Stomach (tissue), 9 donors: ENCODE data around the gene FLVCR2. TPM values are rescaled to one million over a fixed set of nuclear protein-coding genes. Genes with fewer than 3 reads are reported as not detected.
"Not testable (repeated sequence)": the region's sequence is repeated elsewhere in the genome, so short reads cannot be mapped to it uniquely, and the experiment has no call there.

Experiments used
- DNase-seq, 2 donors: peaks; one replicate each; pipeline versions ENCODE4 v3.0.0 to v3.0.0-alpha.2; 2013 to 2019
- H3K27ac ChIP-seq, 5 donors: fragments of 200-600 bp in 4 of 5; sonication (generic) in 4 of 5; one replicate each; pipeline ENCODE4 v1.5.1; 2013 to 2019; ENCODE audit warnings: mild to moderate bottlenecking in 1 of 5, moderate library complexity in 1 of 5
- H3K27me3 ChIP-seq, 3 donors: fragments of 200-600 bp; sonication (generic); one replicate each; pipeline ENCODE4 v1.5.1; 2017 to 2019; ENCODE audit warnings: mixed run types in 1 of 3
- H3K36me3 ChIP-seq, 4 donors: fragments of 200-600 bp; sonication (generic); 1 replicate in 3 of 4; 2 replicates in 1 of 4; pipeline ENCODE4 v1.5.1; 2016 to 2019
- H3K4me1 ChIP-seq, 4 donors: fragments of 200-600 bp; sonication (generic); one replicate each; pipeline ENCODE4 v1.5.1; 2016 to 2019
- H3K4me3 ChIP-seq, 4 donors: fragments of 200-600 bp; sonication (generic) in 3 of 4; one replicate each; pipeline ENCODE4 v1.5.1; 2016 to 2019; ENCODE audit warnings: mild to moderate bottlenecking in 1 of 4
- H3K9me3 ChIP-seq, 4 donors: fragments of 200-600 bp; sonication (generic); one replicate each; pipeline ENCODE4 v1.5.1; 2016 to 2019
- CTCF ChIP-seq, 7 experiments: fragments of 450-650 bp in 4 of 7; fragments of 200-600 bp in 3 of 7; sonication (generic) in 3 of 7; IDR thresholded peaks; one replicate each; pipeline ENCODE4 v1.5.1; 2016 to 2019; ENCODE audit warnings: antibody characterized with exemption in 7 of 7, control low read depth in 2 of 7, mild to moderate bottlenecking in 1 of 7
- EP300 ChIP-seq: sonication (generic); formaldehyde crosslinking; IDR thresholded peaks from one replicate; pipeline ENCODE4 v1.6.1; 2017; ENCODE audit warnings: antibody characterized with exemption
- POLR2A ChIP-seq, 4 donors: fragments of 450-650 bp; IDR thresholded peaks; one replicate each; pipeline ENCODE4 v1.6.1; 2016; ENCODE audit warnings: antibody characterized with exemption in 4 of 4, control low read depth in 2 of 4, mild to moderate bottlenecking in 1 of 4, moderate library complexity in 1 of 4
- POLR2AphosphoS5 ChIP-seq, 3 donors: sonication (generic); formaldehyde crosslinking; IDR thresholded peaks; one replicate each; pipeline ENCODE4 v1.6.1; 2016; ENCODE audit warnings: antibody characterized with exemption in 3 of 3
- WGBS, 5 donors: extraction: QIAGEN DNeasy Blood & Tissue Kit in 3 of 5; methylation state at CpG; one replicate each; pipeline versions ENCODE4 v1.1.5 to v1.1.7; 2013 to 2018; 5-methylcytosine and 5-hydroxymethylcytosine counted together
- intact Hi-C: fragments of 100-400 bp; cut with DNase I; formaldehyde crosslinking; loops from one replicate; pipeline ENCODE4 v1.15.1; 2023; ENCODE audit warnings: low total_unique reads
- polyA plus RNA-seq, 3 donors: library from polyadenylated mRNA; stranded (reverse); fragments of 200-250 nt; gene quantifications; one replicate each; pipeline ENCODE4 v1.2.3, GENCODE V29; 2013
- total RNA-seq, 5 donors: library from RNA; depleted of rRNA; stranded (reverse); fragments of >200 nt; gene quantifications; one replicate each; pipeline versions ENCODE4 v1.1.0 to v1.2.3, GENCODE V29; 2014 to 2016
- donor health status: healthy with polysubstance abuse.
- donor health status: Bipolar disorder and iron deficiency.
- donor health status: healthy.

The FLVCR2 gene
- total and polyA plus RNA-seq, 8 donors: 0.15 to 10.7 (median 0.95) TPM; not detected in 1

- no peak overlapping the region for H3K27ac ChIP-seq
- H3K4me3 ChIP-seq: no peak overlapping the region
- H3K9me3 ChIP-seq: no peaks in the 10 kb centered on the region
- H3K4me1 ChIP-seq: no peaks in the 10 kb centered on the region
- peaks cover 0 to 5% (median 4%) of the 10 kb centered on the region in 3 donors for H3K27me3 ChIP-seq
- TF ChIP-seq POLR2A (IDR thresholded peaks at IDR 0.05): no peak
- no peak for TF ChIP-seq EP300
- TF ChIP-seq POLR2AphosphoS5 (IDR thresholded peaks at IDR 0.05): no peak
- TF ChIP-seq CTCF (IDR thresholded peaks at IDR 0.05): no peak
- 93 to 100% (median 96%) methylated on average over 1 of the region's 1 CpG for WGBS, 5 donors
- H3K36me3 ChIP-seq: no peaks in the 10 kb centered on the region
- DNase-seq: no peak
- intact Hi-C loops: no loop called here
These were observed 13.0 kb downstream of the FLVCR2 start for GRCh38 chr14:75591331-75591946.

- TF ChIP-seq POLR2AphosphoS5 (IDR thresholded peaks at IDR 0.05): no peak
- no peak for TF ChIP-seq EP300
- no peak for TF ChIP-seq POLR2A (IDR thresholded peaks at IDR 0.05)
- no peak for TF ChIP-seq CTCF (IDR thresholded peaks at IDR 0.05)
- intact Hi-C loops: no loop called here
These were observed 13.7 kb downstream of the FLVCR2 start for GRCh38 chr14:75591987-75592575.

GRCh38 chr14:75595226-75595625, 16.8 kb downstream of the FLVCR2 start:
- Histone ChIP-seq H3K36me3 (no peaks in the 10 kb centered on the region), H3K9me3 (no peaks in the 10 kb centered on the region), H3K4me3 (no peak overlapping the region), H3K4me1 (no peaks in the 10 kb centered on the region), H3K27ac (no peak overlapping the region), H3K27me3 (peaks cover 0 to 9% (median 5%) of the 10 kb centered on the region in 3 donors)
- WGBS, 5 donors: 89 to 98% (median 91%) methylated on average over 3 of the region's 3 CpGs
- intact Hi-C loops: no loop called here
- TF ChIP-seq POLR2A (IDR thresholded peaks at IDR 0.05) (no peak), EP300 (no peak), CTCF (IDR thresholded peaks at IDR 0.05) (no peak), POLR2AphosphoS5 (IDR thresholded peaks at IDR 0.05) (no peak)
- DNase-seq: no peak

More at GRCh38 chr14:75591987-75592575, 13.7 kb downstream of the FLVCR2 start:
- H3K4me1 ChIP-seq: no peaks in the 10 kb centered on the region
- H3K27me3 ChIP-seq: peaks cover 0 to 5% (median 4%) of the 10 kb centered on the region in 3 donors
- no peak for DNase-seq
- H3K9me3 ChIP-seq: no peaks in the 10 kb centered on the region
- H3K27ac ChIP-seq: no peak overlapping the region
- no peak overlapping the region for H3K4me3 ChIP-seq
- H3K36me3 ChIP-seq: no peaks in the 10 kb centered on the region

- 67 to 85% (median 78%) methylated on average over 3 of the region's 3 CpGs for WGBS, 5 donors
- TF ChIP-seq POLR2A (IDR thresholded peaks at IDR 0.05) (no peak), CTCF (IDR thresholded peaks at IDR 0.05) (no peak), EP300 (no peak), POLR2AphosphoS5 (IDR thresholded peaks at IDR 0.05) (no peak)
- DNase-seq: no peak
- Histone ChIP-seq H3K27ac (no peak overlapping the region), H3K4me1 (no peaks in the 10 kb centered on the region), H3K27me3 (peaks cover 0 to 5% (median 2%) of the 10 kb centered on the region in 3 donors), H3K36me3 (no peaks in the 10 kb centered on the region), H3K4me3 (no peak overlapping the region), H3K9me3 (no peaks in the 10 kb centered on the region)
- intact Hi-C loops: no loop called here
These were observed 18.7 kb downstream of the FLVCR2 start for GRCh38 chr14:75597149-75597548.

GRCh38 chr14:75600100-75600499, 21.7 kb downstream of the FLVCR2 start:
- DNase-seq, H3K4me1 ChIP-seq, H3K27me3 ChIP-seq, H3K36me3 ChIP-seq, intact Hi-C loops, H3K9me3 ChIP-seq, H3K4me3 ChIP-seq, H3K27ac ChIP-seq: not testable (repeated sequence)
- 81 to 94% (median 91%) methylated on average over 1 of the region's 1 CpG for WGBS, 5 donors

- H3K4me1 ChIP-seq, H3K4me3 ChIP-seq, H3K36me3 ChIP-seq, H3K27ac ChIP-seq, DNase-seq, H3K9me3 ChIP-seq, intact Hi-C loops: not testable (repeated sequence)
- WGBS, 5 donors: 74 to 92% (median 86%) methylated on average over 6 of the region's 6 CpGs
- peaks cover 0 to 14% (median 0%) of the 10 kb centered on the region in 3 donors for H3K27me3 ChIP-seq
These were observed 22.6 kb downstream of the FLVCR2 start for GRCh38 chr14:75601061-75601460.
